BJ (cell line): ENCODE results near the gene PRX. TPM values are rescaled to one million over a fixed set of nuclear protein-coding genes. Genes with fewer than 3 reads are reported as not detected.

ENCODE experiments used
- CTCF ChIA-PET: fragments of 350-600 bp; formaldehyde crosslinking; extraction: SDS; loops from one replicate; lab custom pipeline; 2021; ENCODE audit warnings: antibody characterized with exemption, inconsistent platforms; lab: Yijun Ruan, JAX
- POLR2A ChIA-PET: fragments of 300-600 bp; sonication (Branson Sonifier 250); formaldehyde crosslinking; extraction: SDS; loops from one replicate; lab custom pipeline; 2021; ENCODE audit warnings: antibody characterized with exemption; lab: Charles Lee
- DNase-seq: peaks from one replicate; pipeline ENCODE4 v3.0.0-alpha.2; 2011; ENCODE audit warnings: low read depth
- H3K27me3 ChIP-seq: 2 replicates; pipeline ENCODE4 v1.6.0; 2011; ENCODE audit warnings: low read length; ENCODE audit not compliant: control insufficient read depth, insufficient read depth
- H3K36me3 ChIP-seq: 2 replicates; pipeline ENCODE4 v1.5.1; 2011; ENCODE audit warnings: low read length; ENCODE audit not compliant: control insufficient read depth, insufficient read depth
- H3K4me3 ChIP-seq: 2 replicates; pipeline ENCODE4 v1.5.1; 2011; ENCODE audit warnings: low read depth, mild to moderate bottlenecking, control low read depth, low read length
- polyA plus RNA-seq: library from polyadenylated mRNA; depleted of rRNA; stranded (reverse); fragments of >200 nt; gene quantifications from 2 replicates; pipeline ENCODE4 v1.2.3, GENCODE V29; 2011
- TF ChIP-seq, protein P1 (sequence below): IDR thresholded peaks from 2 replicates; pipeline ENCODE4 v1.5.1; 2011; ENCODE audit warnings: low read depth, mild to moderate bottlenecking, control low read depth, inconsistent platforms, low read length, moderate library complexity; ENCODE audit not compliant: insufficient read depth

Gene PRX
- polyA plus RNA-seq, 1 experiment = 2.4 TPM

DNA sequence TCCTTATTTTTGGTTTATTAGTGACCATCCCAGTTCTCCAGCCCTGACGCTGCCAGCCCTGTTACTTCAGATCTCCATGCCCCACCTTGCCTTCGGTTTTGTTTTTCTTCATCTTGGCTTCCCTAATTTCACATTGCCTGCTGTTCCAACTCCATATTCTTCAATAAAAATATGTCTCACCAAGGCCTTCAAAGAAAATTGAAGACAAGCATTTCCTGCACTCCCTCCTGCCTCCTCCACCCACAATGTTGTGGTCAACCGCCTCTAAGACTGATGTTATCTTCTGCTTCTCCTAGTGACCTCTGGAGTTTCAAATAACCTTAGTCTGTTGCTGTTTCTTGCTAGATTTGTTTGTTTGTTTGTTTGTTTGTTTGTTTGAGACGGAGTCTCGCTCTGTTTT is 50.1 kb downstream of the PRX start:
- Histone ChIP-seq H3K4me3 (no peak overlapping the region), H3K27me3 (no peaks in the 10 kb centered on the region), H3K36me3 (peaks cover 7% of the 10 kb centered on the region)
- POLR2A ChIA-PET = no interaction called here
- CTCF ChIA-PET = no interaction called here
- DNase-seq = no peak
- TF ChIP-seq, protein P1, sequence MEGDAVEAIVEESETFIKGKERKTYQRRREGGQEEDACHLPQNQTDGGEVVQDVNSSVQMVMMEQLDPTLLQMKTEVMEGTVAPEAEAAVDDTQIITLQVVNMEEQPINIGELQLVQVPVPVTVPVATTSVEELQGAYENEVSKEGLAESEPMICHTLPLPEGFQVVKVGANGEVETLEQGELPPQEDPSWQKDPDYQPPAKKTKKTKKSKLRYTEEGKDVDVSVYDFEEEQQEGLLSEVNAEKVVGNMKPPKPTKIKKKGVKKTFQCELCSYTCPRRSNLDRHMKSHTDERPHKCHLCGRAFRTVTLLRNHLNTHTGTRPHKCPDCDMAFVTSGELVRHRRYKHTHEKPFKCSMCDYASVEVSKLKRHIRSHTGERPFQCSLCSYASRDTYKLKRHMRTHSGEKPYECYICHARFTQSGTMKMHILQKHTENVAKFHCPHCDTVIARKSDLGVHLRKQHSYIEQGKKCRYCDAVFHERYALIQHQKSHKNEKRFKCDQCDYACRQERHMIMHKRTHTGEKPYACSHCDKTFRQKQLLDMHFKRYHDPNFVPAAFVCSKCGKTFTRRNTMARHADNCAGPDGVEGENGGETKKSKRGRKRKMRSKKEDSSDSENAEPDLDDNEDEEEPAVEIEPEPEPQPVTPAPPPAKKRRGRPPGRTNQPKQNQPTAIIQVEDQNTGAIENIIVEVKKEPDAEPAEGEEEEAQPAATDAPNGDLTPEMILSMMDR = no peak

- H3K4me3 ChIP-seq = no peak overlapping the region
- CTCF ChIA-PET = no interaction called here
- TF ChIP-seq, protein P1 = no peak
- no peaks in the 10 kb centered on the region for H3K27me3 ChIP-seq
- peaks cover 2% of the 10 kb centered on the region; the same call in 1 of the 2 replicates for H3K36me3 ChIP-seq
- DNase-seq = no peak
- POLR2A ChIA-PET = no interaction called here
Measured at GRCh38 chr19:40362160-40362559, 51.0 kb downstream of the PRX start.

- TF ChIP-seq, protein P1 = no peak
- no peak overlapping the region for H3K4me3 ChIP-seq
- ChIA-PET POLR2A (no interaction called here), CTCF (no interaction called here)
- no peaks in the 10 kb centered on the region for H3K36me3 ChIP-seq
- H3K27me3 ChIP-seq = no peaks in the 10 kb centered on the region
- no peak for DNase-seq
Measured at GRCh38 chr19:40360708-40361241, 52.4 kb downstream of the PRX start.

- H3K27me3 ChIP-seq = no peaks in the 10 kb centered on the region
- DNase-seq = no peak
- H3K36me3 ChIP-seq = no peaks in the 10 kb centered on the region; the same call in 1 of the 2 replicates
- H3K4me3 ChIP-seq = no peak overlapping the region
- ChIA-PET POLR2A (no interaction called here), CTCF (no interaction called here)
- TF ChIP-seq, protein P1 = no peak
Measured at GRCh38 chr19:40360020-40360707, 53.0 kb downstream of the PRX start.

GRCh38 chr19:40358773-40359172 is 54.4 kb downstream of the PRX start:
- Histone ChIP-seq H3K27me3 (no peaks in the 10 kb centered on the region), H3K36me3 (no peaks in the 10 kb centered on the region; the same call in 1 of the 2 replicates), H3K4me3 (no peak overlapping the region)
- DNase-seq = no peak
- TF ChIP-seq, protein P1 = no peak
- CTCF ChIA-PET = no interaction called here
- POLR2A ChIA-PET = no interaction called here
